ENCODE data around the gene HEMK1. TPM values are rescaled to one million over a fixed set of nuclear protein-coding genes. Genes with fewer than 3 reads are reported as not detected.

The HEMK1 gene
- polyA plus RNA-seq, 2 of the 4 experiments (the other 2 are of a cell fraction): 4.3 to 4.7 TPM

GRCh38 chr3:50554553-50554952 is 14.8 kb upstream of the HEMK1 start:
- ATAC-seq: no peak

GRCh38 chr3:50557106-50557505 is 12.2 kb upstream of the HEMK1 start:
- Histone ChIP-seq H3K27ac (no peak overlapping the region), H3K4me1 (no peaks in the 10 kb centered on the region), H3K9me3 (no peaks in the 10 kb centered on the region), H3K4me3 (no peak overlapping the region), H3K4me2 (no peak overlapping the region)
- ATAC-seq (no peak), FAIRE-seq (no peak), DNase-seq (ENCODE audit: low read depth in 1 of 2, low spot score in 1 of 2) (no peak)
- POLR2A ChIA-PET: no interaction called here
- CTCF ChIA-PET: interaction anchor here (0.8 to 5.1 kb wide), 5 partner anchors 9 to 200 kb away, joined by 3 to 32 read pairs (median 3); partner anchors contain the start of genes C3orf18 and MAPKAPK3
- TF ChIP-seq FOXS1 (CRISPR knock-in tag; IDR thresholded peaks at IDR 0.05): no peak
- no peak for TF ChIP-seq NPAS2 (CRISPR knock-in tag; IDR thresholded peaks at IDR 0.05; ENCODE audit: borderline replicate concordance)
- TF ChIP-seq HDAC2 (IDR thresholded peaks at IDR 0.05): no peak
- TF ChIP-seq CBX2 (IDR thresholded peaks at IDR 0.05; ENCODE audit: borderline replicate concordance, low read depth): no peak
- no peak for TF ChIP-seq FOSL2 (IDR thresholded peaks at IDR 0.05)
- TF ChIP-seq FOSL2 (CRISPR knock-in tag; IDR thresholded peaks at IDR 0.05): no peak
- TF ChIP-seq PBX3 (IDR thresholded peaks at IDR 0.05): no peak
- no peak for TF ChIP-seq TFCP2L1 (CRISPR knock-in tag; IDR thresholded peaks at IDR 0.05)
- no peak for TF ChIP-seq HMGXB4 (CRISPR knock-in tag; IDR thresholded peaks at IDR 0.05; ENCODE audit: borderline replicate concordance)
- no peak for TF ChIP-seq RNF2 (IDR thresholded peaks at IDR 0.05; ENCODE audit: borderline replicate concordance, low read depth)
- TF ChIP-seq JUN (IDR thresholded peaks at IDR 0.05): no peak
- TF ChIP-seq RARB (CRISPR knock-in tag; IDR thresholded peaks at IDR 0.05): no peak
- TF ChIP-seq KDM1A (IDR thresholded peaks at IDR 0.05; ENCODE audit: low read depth): no peak
- no peak for TF ChIP-seq CBX8 (IDR thresholded peaks at IDR 0.05)
- WGBS (ENCODE audit: missing lambda C conversion rate): 48% methylated on average over 2 of the region's 8 CpGs

More at GRCh38 chr3:50554553-50554952, 14.8 kb upstream of the HEMK1 start:
- ChIA-PET POLR2A (no interaction called here), CTCF (interaction anchor here (0.6 to 5.1 kb wide), 3 partner anchors 11 to 48 kb away, joined by 3 to 32 read pairs (median 4); no protein-coding TSS in a partner anchor)
- no peak for FAIRE-seq
- TF ChIP-seq ZFP36 (IDR thresholded peaks at IDR 0.05; ENCODE audit: borderline replicate concordance, partially characterized antibody) (peak; percentile 92), SMC3 (IDR thresholded peaks at IDR 0.05) (no peak)
- no peak overlapping the region for H3K4me2 ChIP-seq
- no peaks in the 10 kb centered on the region for H3K9me3 ChIP-seq
- 46% methylated on average over 5 of the region's 5 CpGs for WGBS (ENCODE audit: missing lambda C conversion rate)
- no peaks in the 10 kb centered on the region for H3K4me1 ChIP-seq
- no peak overlapping the region for H3K27ac ChIP-seq
- no peak overlapping the region for H3K4me3 ChIP-seq
- no peak for DNase-seq (ENCODE audit: low read depth in 1 of 2, low spot score in 1 of 2)

- Histone ChIP-seq H3K4me2 (no peak overlapping the region), H3K27ac (no peak overlapping the region), H3K4me3 (no peak overlapping the region), H3K4me1 (no peaks in the 10 kb centered on the region), H3K9me3 (no peaks in the 10 kb centered on the region)
- CTCF ChIA-PET: interaction anchor here (0.8 to 5.1 kb wide), 3 partner anchors 10 to 59 kb away, joined by 3 to 32 read pairs (median 3); partner anchors contain the start of gene MAPKAPK3
- TF ChIP-seq ESRRA (IDR thresholded peaks at IDR 0.05; ENCODE audit: borderline replicate concordance, low read length): no peak
- TF ChIP-seq KDM5A (IDR thresholded peaks at IDR 0.05): no peak
- TF ChIP-seq RARB (CRISPR knock-in tag; IDR thresholded peaks at IDR 0.05): no peak
- no peak for TF ChIP-seq NFE2L2 (conservative IDR thresholded peaks at IDR 0.05; ENCODE audit: low read length)
- TF ChIP-seq NPAS2 (CRISPR knock-in tag; IDR thresholded peaks at IDR 0.05; ENCODE audit: borderline replicate concordance): no peak
- no peak for TF ChIP-seq ZC3H11A (IDR thresholded peaks at IDR 0.05)
- TF ChIP-seq EP300 (IDR thresholded peaks at IDR 0.05): no peak
- TF ChIP-seq POLR2A (IDR thresholded peaks at IDR 0.05; ENCODE audit: low read length): no peak
- no peak for TF ChIP-seq ELK1 (IDR thresholded peaks at IDR 0.05; ENCODE audit: low read depth, low read length)
- TF ChIP-seq EHF (CRISPR knock-in tag; IDR thresholded peaks at IDR 0.05): no peak
- TF ChIP-seq E2F6 (IDR thresholded peaks at IDR 0.05; ENCODE audit: borderline replicate concordance, low read depth): no peak
- no peak for TF ChIP-seq FOSB (CRISPR knock-in tag; IDR thresholded peaks at IDR 0.05)
- TF ChIP-seq ZNF302 (CRISPR knock-in tag; IDR thresholded peaks at IDR 0.05): no peak
- TF ChIP-seq SMC3 (IDR thresholded peaks at IDR 0.05): no peak
- no peak for TF ChIP-seq HOXA7 (CRISPR knock-in tag; IDR thresholded peaks at IDR 0.05)
- TF ChIP-seq KDM1A (IDR thresholded peaks at IDR 0.05; ENCODE audit: low read depth): no peak
- TF ChIP-seq BCL3 (IDR thresholded peaks at IDR 0.05): no peak
- no peak for TF ChIP-seq RAD21 (conservative IDR thresholded peaks at IDR 0.05 in 1 of 2, IDR thresholded peaks at IDR 0.05 in 1 of 2)
- no peak for TF ChIP-seq CBX2 (IDR thresholded peaks at IDR 0.05; ENCODE audit: borderline replicate concordance, low read depth)
- TF ChIP-seq MYC (IDR thresholded peaks at IDR 0.05; ENCODE audit: borderline replicate concordance, low read length): no peak
- ATAC-seq: no peak
- POLR2A ChIA-PET: no interaction called here
- 51% methylated on average over 7 of the region's 7 CpGs for WGBS (ENCODE audit: missing lambda C conversion rate)
- no peak for FAIRE-seq
- no peak for DNase-seq (ENCODE audit: low read depth in 1 of 2, low spot score in 1 of 2)
These were observed 11.4 kb upstream of the HEMK1 start for GRCh38 chr3:50557915-50558314.
